SH-SY5Y (cell line): ENCODE data around the gene RIN2.

Experiments used
- GATA2 ChIP-seq: IDR thresholded peaks from 2 replicates; pipeline ENCODE4 v1.6.1; 2011; ENCODE audit warnings: mild to moderate bottlenecking, low read depth, low read length
- GATA3 ChIP-seq: IDR thresholded peaks from 2 replicates; pipeline ENCODE4 v1.6.1; 2011; ENCODE audit warnings: low read depth, mild to moderate bottlenecking, low read length, moderate library complexity

- TF ChIP-seq GATA2 (no peak), GATA3 (no peak)
These were observed 18.7 kb upstream of the RIN2 start for GRCh38 chr20:19739351-19739750.
